Muscle layer of colon (tissue), 2 donors: ENCODE measurements around the gene MUC6.

Experiments used
- H3K27ac ChIP-seq: one replicate; pipeline ENCODE4 v1.7.0; 2013; ENCODE audit warnings: low read depth, mild to moderate bottlenecking, low read length, moderate library complexity
- H3K27me3 ChIP-seq, 2 donors: one replicate each; pipeline ENCODE4 v1.7.0; 2013; ENCODE audit warnings: low read length in 2 of 2, mild to moderate bottlenecking in 2 of 2; ENCODE audit not compliant: insufficient read depth in 2 of 2, control insufficient read depth in 1 of 2
- H3K36me3 ChIP-seq: one replicate; pipeline ENCODE4 v1.7.0; 2013; ENCODE audit warnings: mild to moderate bottlenecking, low read length; ENCODE audit not compliant: insufficient read depth
- H3K4me1 ChIP-seq: one replicate; pipeline ENCODE4 v1.7.0; 2013; ENCODE audit warnings: mild to moderate bottlenecking, low read length; ENCODE audit not compliant: insufficient read depth
- H3K4me3 ChIP-seq, 2 donors: one replicate each; pipeline ENCODE4 v1.7.0; 2013; ENCODE audit warnings: low read length in 2 of 2, low read depth in 1 of 2, mild to moderate bottlenecking in 1 of 2, moderate library complexity in 1 of 2
- H3K9ac ChIP-seq: one replicate; pipeline ENCODE4 v1.7.0; 2013; ENCODE audit warnings: low read length
- H3K9me3 ChIP-seq: one replicate; pipeline ENCODE4 v1.7.0; 2013; ENCODE audit warnings: mild to moderate bottlenecking, low read length
- donor health status: abdominal sarcoma.
- donor health status: Adenocarcinoma of cecum.

The MUC6 gene

GRCh38 chr11:1038921-1039320 lies 2.4 kb upstream of the MUC6 start:
- H3K9me3 ChIP-seq: no peaks in the 10 kb centered on the region

GRCh38 chr11:1038361-1038760 lies 1.8 kb upstream of the MUC6 start:
- no peak overlapping the region for H3K9ac ChIP-seq
- no peak overlapping the region for H3K4me3 ChIP-seq
- no peaks in the 10 kb centered on the region for H3K4me1 ChIP-seq
- no peak overlapping the region for H3K27ac ChIP-seq
- H3K36me3 ChIP-seq: no peaks in the 10 kb centered on the region
- peaks cover 0 to 57% of the 10 kb centered on the region in 2 donors for H3K27me3 ChIP-seq
- H3K9me3 ChIP-seq: no peaks in the 10 kb centered on the region

More at GRCh38 chr11:1038921-1039320, 2.4 kb upstream of the MUC6 start:
- Histone ChIP-seq H3K9ac (no peak overlapping the region), H3K4me3 (no peak overlapping the region), H3K36me3 (no peaks in the 10 kb centered on the region), H3K27me3 (peaks cover 0 to 57% of the 10 kb centered on the region in 2 donors), H3K27ac (no peak overlapping the region), H3K4me1 (no peaks in the 10 kb centered on the region)

- Histone ChIP-seq H3K27me3 (peaks cover 0 to 51% of the 10 kb centered on the region in 2 donors), H3K27ac (no peak overlapping the region), H3K4me1 (no peaks in the 10 kb centered on the region), H3K4me3 (no peak overlapping the region), H3K36me3 (no peaks in the 10 kb centered on the region), H3K9me3 (no peaks in the 10 kb centered on the region), H3K9ac (no peak overlapping the region)
Observed at GRCh38 chr11:1037506-1038055, 1.1 kb upstream of the MUC6 start.

GRCh38 chr11:1036931-1037330 lies 413 bp upstream of the MUC6 start:
- Histone ChIP-seq H3K27ac (no peak overlapping the region), H3K9ac (no peak overlapping the region), H3K4me3 (no peak overlapping the region), H3K4me1 (no peaks in the 10 kb centered on the region), H3K36me3 (no peaks in the 10 kb centered on the region), H3K27me3 (peaks cover 0 to 44% of the 10 kb centered on the region in 2 donors), H3K9me3 (no peaks in the 10 kb centered on the region)

- Histone ChIP-seq H3K9me3 (no peaks in the 10 kb centered on the region), H3K36me3 (no peaks in the 10 kb centered on the region), H3K27ac (no peak overlapping the region), H3K4me3 (no peak overlapping the region), H3K4me1 (no peaks in the 10 kb centered on the region), H3K9ac (no peak overlapping the region), H3K27me3 (peaks cover 0 to 32% of the 10 kb centered on the region in 2 donors)
Observed at GRCh38 chr11:1035577-1036283, 788 bp downstream of the MUC6 start.

- Histone ChIP-seq H3K4me1 (no peaks in the 10 kb centered on the region), H3K27me3 (peaks cover 0 to 22% of the 10 kb centered on the region in 2 donors), H3K9me3 (no peaks in the 10 kb centered on the region), H3K9ac (no peak overlapping the region), H3K4me3 (no peak overlapping the region), H3K27ac (no peak overlapping the region), H3K36me3 (no peaks in the 10 kb centered on the region)
Observed at GRCh38 chr11:1034456-1035295, 1.8 kb downstream of the MUC6 start.

GRCh38 chr11:1034001-1034400 lies 2.5 kb downstream of the MUC6 start:
- Histone ChIP-seq H3K27ac (no peak overlapping the region), H3K9ac (no peak overlapping the region), H3K4me1 (no peaks in the 10 kb centered on the region), H3K36me3 (no peaks in the 10 kb centered on the region), H3K4me3 (no peak overlapping the region), H3K9me3 (no peaks in the 10 kb centered on the region), H3K27me3 (peaks cover 0 to 22% of the 10 kb centered on the region in 2 donors)

- Histone ChIP-seq H3K9me3 (no peaks in the 10 kb centered on the region), H3K27me3 (peaks cover 0 to 22% of the 10 kb centered on the region in 2 donors), H3K27ac (no peak overlapping the region), H3K4me3 (no peak overlapping the region), H3K9ac (no peak overlapping the region), H3K36me3 (no peaks in the 10 kb centered on the region), H3K4me1 (no peaks in the 10 kb centered on the region)
Observed at GRCh38 chr11:1033016-1033798, 3.3 kb downstream of the MUC6 start.

GRCh38 chr11:1032310-1032891 lies 4.1 kb downstream of the MUC6 start:
- no peaks in the 10 kb centered on the region for H3K36me3 ChIP-seq
- H3K4me3 ChIP-seq: no peak overlapping the region
- H3K27me3 ChIP-seq: peaks cover 0 to 14% of the 10 kb centered on the region in 2 donors
- H3K9ac ChIP-seq: no peak overlapping the region
- H3K9me3 ChIP-seq: no peaks in the 10 kb centered on the region
- H3K27ac ChIP-seq: no peak overlapping the region
- no peaks in the 10 kb centered on the region for H3K4me1 ChIP-seq

- Histone ChIP-seq H3K4me1 (no peaks in the 10 kb centered on the region), H3K27me3 (peaks cover 0 to 4% of the 10 kb centered on the region in 2 donors), H3K27ac (no peak overlapping the region), H3K4me3 (no peak overlapping the region), H3K9ac (no peak overlapping the region), H3K9me3 (no peaks in the 10 kb centered on the region), H3K36me3 (no peaks in the 10 kb centered on the region)
Observed at GRCh38 chr11:1031121-1031899, 5.2 kb downstream of the MUC6 start.
